Measurements from ENCODE around the gene DENND4A.

- TF ChIP-seq REST (IDR thresholded peaks at IDR 0.05; ENCODE audit: insufficient read depth in 1 of 2, low read depth in 2 of 2, low read length in 2 of 2) = no peak
- TF ChIP-seq TAF1 (IDR thresholded peaks at IDR 0.05; ENCODE audit: borderline replicate concordance, insufficient read depth, low read length) = no peak
- TF ChIP-seq POLR2AphosphoS5 (IDR thresholded peaks at IDR 0.05; ENCODE audit: low read depth, low read length) = no peak
- no peak for TF ChIP-seq SIN3A (IDR thresholded peaks at IDR 0.05; ENCODE audit: borderline replicate concordance, insufficient read depth, low read length)
- TF ChIP-seq FOXP2 (optimal IDR thresholded peaks at IDR 0.05; ENCODE audit: borderline replicate concordance, extremely low read depth, extremely low read length, insufficient read depth) = no peak
These were observed 159.2 kb downstream of the DENND4A start for GRCh38 chr15:65632780-65633375.

Data from PFSK-1 (cell line).